Natural killer cell (primary cell): ENCODE data around the gene CASK. TPM values are rescaled to one million over a fixed set of nuclear protein-coding genes. Genes with fewer than 3 reads are reported as not detected.
"Not testable (repeated sequence)": the region's sequence is repeated elsewhere in the genome, so short reads cannot be mapped to it uniquely, and the experiment has no call there.

Source experiments
- ATAC-seq, 3 donors: fragments of 150-1000 bp in 2 of 3; fragments of 200-7000 bp in 1 of 3; cut with Tn5 transposase; 1 replicate in 1 of 3; 2 replicates in 2 of 3; pipeline ENCODE4 v1.10.0; 2021; ENCODE audit warnings: mild to moderate bottlenecking in 2 of 3, moderate library complexity in 2 of 3
- DNase-seq, 2 donors: peaks; one replicate each; pipeline versions ENCODE4 v3.0.0 to v3.0.0-alpha.2; 2013 to 2021; ENCODE audit warnings: mixed read lengths in 1 of 2
- H3K27ac ChIP-seq: one replicate; pipeline ENCODE4 v1.5.1; 2013; ENCODE audit warnings: mild to moderate bottlenecking, low read length
- H3K27me3 ChIP-seq: one replicate; pipeline ENCODE4 v1.6.1; 2013; ENCODE audit warnings: low read length; ENCODE audit not compliant: control insufficient read depth, insufficient read depth
- H3K36me3 ChIP-seq: one replicate; pipeline ENCODE4 v1.6.1; 2013; ENCODE audit warnings: low read length; ENCODE audit not compliant: control insufficient read depth, insufficient read depth
- H3K4me1 ChIP-seq: one replicate; pipeline ENCODE4 v1.6.1; 2013; ENCODE audit warnings: low read length; ENCODE audit not compliant: control insufficient read depth, insufficient read depth
- H3K4me3 ChIP-seq: one replicate; pipeline ENCODE4 v1.5.1; 2013; ENCODE audit warnings: low read length
- H3K9me3 ChIP-seq: one replicate; pipeline ENCODE4 v1.6.1; 2013; ENCODE audit warnings: low read length; ENCODE audit not compliant: control insufficient read depth, insufficient read depth
- H3K27ac Mint-ChIP-seq, 2 donors: one replicate each; pipeline ENCODE4 v1.8.0; 2022; ENCODE audit warnings: mild to moderate bottlenecking in 2 of 2, mixed read lengths in 2 of 2, moderate library complexity in 1 of 2
- H3K27me3 Mint-ChIP-seq, 2 donors: one replicate each; pipeline ENCODE4 v1.8.0; 2022; ENCODE audit warnings: low read depth in 2 of 2, mixed read lengths in 2 of 2
- H3K36me3 Mint-ChIP-seq: one replicate; pipeline ENCODE4 v1.8.0; 2022; ENCODE audit warnings: mixed read lengths
- H3K4me1 Mint-ChIP-seq, 2 donors: one replicate each; pipeline ENCODE4 v1.8.0; 2022; ENCODE audit warnings: mixed read lengths in 2 of 2
- H3K4me3 Mint-ChIP-seq: one replicate; pipeline ENCODE4 v1.8.0; 2022; ENCODE audit warnings: mild to moderate bottlenecking, moderate library complexity, mixed read lengths
- H3K9me3 Mint-ChIP-seq, 2 donors: one replicate each; pipeline ENCODE4 v1.8.0; 2022; ENCODE audit warnings: mixed read lengths in 2 of 2
- CTCF ChIP-seq: fragments of 200-600 bp; IDR thresholded peaks from one replicate; pipeline ENCODE4 v1.8.0; 2022; ENCODE audit warnings: antibody characterized with exemption
- WGBS: methylation state at CpG from one replicate; pipeline ENCODE4 v1.1.7; 2013; ENCODE audit warnings: missing lambda C conversion rate; ENCODE audit not compliant: insufficient coverage; 5-methylcytosine and 5-hydroxymethylcytosine counted together
- intact Hi-C: fragments of 100-400 bp; cut with micrococcal nuclease; formaldehyde crosslinking; loops from one replicate; pipeline ENCODE4 v1.14.2; 2022
- total RNA-seq, 4 donors: library from RNA; stranded (reverse); fragments of 120-200 nt in 1 of 4; gene quantifications; one replicate each; pipeline versions ENCODE4 v1.2.3 to v1.2.4, GENCODE V29; 2013 to 2022

CASK gene
- total RNA-seq, 3 donors from 2014 or later (not counting 1 experiment from before 2014, with no cell fraction given) = 23.5 to 27.9 (median 25.6) TPM

DNA sequence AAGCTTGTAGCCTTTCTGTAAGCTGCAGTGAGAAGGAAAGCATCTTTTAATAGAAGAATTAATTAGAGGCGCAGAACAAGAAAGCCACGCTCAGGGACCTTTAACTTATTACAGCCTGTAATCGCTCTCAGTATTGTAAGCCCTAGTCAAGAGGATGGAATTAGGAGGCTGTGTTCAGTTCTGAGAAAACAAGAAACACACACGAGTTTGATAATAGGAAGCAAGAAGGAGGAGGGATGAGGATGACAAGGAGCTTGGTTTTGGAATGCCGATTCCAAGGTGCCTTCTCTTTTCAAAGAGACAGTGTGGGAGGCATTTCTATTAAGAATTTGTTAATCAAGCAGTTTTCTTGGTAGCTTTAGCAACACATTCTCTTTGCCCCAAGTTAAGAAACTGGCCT lies 406.9 kb downstream of the CASK start:
- H3K36me3 Mint-ChIP-seq = no peaks in the 10 kb centered on the region
- H3K4me1 Mint-ChIP-seq = peaks cover 5 to 10% of the 10 kb centered on the region in 2 donors
- Histone ChIP-seq H3K36me3 (no peaks in the 10 kb centered on the region), H3K9me3 (no peaks in the 10 kb centered on the region), H3K27ac (no peak overlapping the region), H3K27me3 (no peaks in the 10 kb centered on the region), H3K4me1 (peaks cover 19% of the 10 kb centered on the region), H3K4me3 (no peak overlapping the region)
- no peak overlapping the region for H3K27ac Mint-ChIP-seq
- ATAC-seq (no peak), DNase-seq (no peak)
- H3K4me3 Mint-ChIP-seq = no peak overlapping the region
- intact Hi-C loops = no loop called here
- no peaks in the 10 kb centered on the region for H3K9me3 Mint-ChIP-seq
- no peaks in the 10 kb centered on the region for H3K27me3 Mint-ChIP-seq
- WGBS = 89% methylated on average over 5 of the region's 5 CpGs
- no peak for TF ChIP-seq CTCF

DNA sequence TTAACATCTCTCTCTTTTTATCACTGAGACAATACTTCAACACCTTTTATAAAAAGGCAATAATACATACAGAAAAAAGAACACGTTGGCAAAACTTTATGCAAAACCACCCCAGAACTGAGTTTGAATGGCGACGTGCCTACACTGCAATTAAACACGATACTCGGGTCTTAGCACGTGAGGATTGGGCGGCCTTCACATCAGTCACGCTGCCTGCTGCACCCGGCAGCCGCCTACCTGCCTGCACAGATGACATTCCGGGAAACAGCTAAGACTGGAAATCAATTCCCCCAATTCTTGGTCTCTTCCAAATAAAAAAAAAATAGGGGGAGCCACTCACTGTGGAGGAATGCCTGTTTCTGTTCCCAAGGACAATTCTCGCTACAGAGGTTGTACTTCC lies 408.0 kb downstream of the CASK start:
- Mint-ChIP-seq H3K36me3 (no peaks in the 10 kb centered on the region), H3K27me3 (no peaks in the 10 kb centered on the region), H3K27ac (no peak overlapping the region), H3K4me1 (peaks cover 5 to 10% of the 10 kb centered on the region in 2 donors), H3K9me3 (no peaks in the 10 kb centered on the region), H3K4me3 (no peak overlapping the region)
- 96% methylated on average over 8 of the region's 12 CpGs for WGBS
- no peak for ATAC-seq
- Histone ChIP-seq H3K4me3 (no peak overlapping the region), H3K27me3 (no peaks in the 10 kb centered on the region), H3K36me3 (no peaks in the 10 kb centered on the region), H3K9me3 (no peaks in the 10 kb centered on the region), H3K27ac (no peak overlapping the region), H3K4me1 (peaks cover 19% of the 10 kb centered on the region)
- TF ChIP-seq CTCF = no peak
- no peak for DNase-seq
- intact Hi-C loops = no loop called here

DNA sequence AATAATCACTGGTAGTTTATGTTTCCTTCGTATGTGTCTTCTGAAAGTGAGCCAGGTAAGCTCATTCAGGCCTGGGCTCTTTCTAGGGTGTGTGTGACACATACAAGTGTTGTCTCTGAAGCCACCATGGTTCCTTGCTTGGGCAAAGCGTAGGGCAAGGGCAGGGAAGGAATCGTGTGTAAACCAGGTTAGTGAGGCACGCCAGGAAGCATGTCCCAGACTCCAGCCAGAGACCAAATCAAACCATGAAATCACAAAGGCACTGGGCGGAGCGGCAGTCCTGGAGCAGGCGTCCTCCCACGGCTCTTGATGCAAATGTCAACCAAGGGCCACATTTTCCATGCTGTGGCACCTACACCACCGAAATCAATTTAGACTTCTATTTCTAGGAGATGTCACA lies 409.2 kb downstream of the CASK start:
- Mint-ChIP-seq H3K9me3 (no peaks in the 10 kb centered on the region), H3K27me3 (no peaks in the 10 kb centered on the region), H3K27ac (no peak overlapping the region), H3K4me1 (peaks cover 5 to 10% of the 10 kb centered on the region in 2 donors), H3K4me3 (no peak overlapping the region), H3K36me3 (no peaks in the 10 kb centered on the region)
- 98% methylated on average over 8 of the region's 9 CpGs for WGBS
- H3K4me3 ChIP-seq = no peak overlapping the region
- ATAC-seq (no peak), DNase-seq (no peak)
- no peak for TF ChIP-seq CTCF
- H3K36me3 ChIP-seq = no peaks in the 10 kb centered on the region
- intact Hi-C loops = no loop called here
- no peaks in the 10 kb centered on the region for H3K9me3 ChIP-seq
- H3K4me1 ChIP-seq = peaks cover 19% of the 10 kb centered on the region
- no peaks in the 10 kb centered on the region for H3K27me3 ChIP-seq
- H3K27ac ChIP-seq = no peak overlapping the region

GRCh38 chrX:41512853-41513252 lies 410.5 kb downstream of the CASK start:
- intact Hi-C loops = not testable (repeated sequence)

More at GRCh38 chrX:41512853-41513252, 410.5 kb downstream of the CASK start:
- H3K36me3 Mint-ChIP-seq, H3K4me1 ChIP-seq, H3K27me3 Mint-ChIP-seq, H3K4me3 ChIP-seq, H3K9me3 Mint-ChIP-seq, H3K4me3 Mint-ChIP-seq, H3K27ac Mint-ChIP-seq, DNase-seq, H3K27ac ChIP-seq, ATAC-seq, H3K36me3 ChIP-seq, H3K27me3 ChIP-seq, H3K4me1 Mint-ChIP-seq, H3K9me3 ChIP-seq: not testable (repeated sequence)
- WGBS = 89% methylated on average over 7 of the region's 7 CpGs
